ENCODE results near the gene EEF1A2. TPM values are rescaled to one million over a fixed set of nuclear protein-coding genes. Genes with fewer than 3 reads are reported as not detected.

EEF1A2 gene
- total and polyA plus RNA-seq, 4 donors: 0.05 to 0.12 TPM; not detected in 2

DNA sequence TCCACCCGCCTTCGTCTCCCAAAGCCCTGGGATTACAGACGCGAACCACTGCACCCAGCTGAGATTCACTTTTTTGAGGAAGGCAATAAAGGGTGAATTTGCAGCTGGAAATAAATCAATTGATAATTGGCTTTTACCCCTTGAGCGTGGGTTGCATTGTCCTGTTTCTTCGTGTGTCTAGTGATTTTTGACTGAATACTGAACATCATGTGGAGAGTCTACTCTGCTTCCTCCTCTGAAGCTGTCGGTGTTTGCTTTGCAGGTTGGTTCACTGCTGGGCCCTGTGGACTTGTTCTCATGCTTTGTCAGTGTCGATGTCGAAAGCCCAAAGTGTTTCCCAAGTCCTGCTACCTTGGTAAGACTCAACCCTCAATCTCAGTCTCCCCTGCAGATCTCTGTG lies 5.8 kb upstream of the EEF1A2 start:
- TF ChIP-seq, protein P1, sequence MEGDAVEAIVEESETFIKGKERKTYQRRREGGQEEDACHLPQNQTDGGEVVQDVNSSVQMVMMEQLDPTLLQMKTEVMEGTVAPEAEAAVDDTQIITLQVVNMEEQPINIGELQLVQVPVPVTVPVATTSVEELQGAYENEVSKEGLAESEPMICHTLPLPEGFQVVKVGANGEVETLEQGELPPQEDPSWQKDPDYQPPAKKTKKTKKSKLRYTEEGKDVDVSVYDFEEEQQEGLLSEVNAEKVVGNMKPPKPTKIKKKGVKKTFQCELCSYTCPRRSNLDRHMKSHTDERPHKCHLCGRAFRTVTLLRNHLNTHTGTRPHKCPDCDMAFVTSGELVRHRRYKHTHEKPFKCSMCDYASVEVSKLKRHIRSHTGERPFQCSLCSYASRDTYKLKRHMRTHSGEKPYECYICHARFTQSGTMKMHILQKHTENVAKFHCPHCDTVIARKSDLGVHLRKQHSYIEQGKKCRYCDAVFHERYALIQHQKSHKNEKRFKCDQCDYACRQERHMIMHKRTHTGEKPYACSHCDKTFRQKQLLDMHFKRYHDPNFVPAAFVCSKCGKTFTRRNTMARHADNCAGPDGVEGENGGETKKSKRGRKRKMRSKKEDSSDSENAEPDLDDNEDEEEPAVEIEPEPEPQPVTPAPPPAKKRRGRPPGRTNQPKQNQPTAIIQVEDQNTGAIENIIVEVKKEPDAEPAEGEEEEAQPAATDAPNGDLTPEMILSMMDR (IDR thresholded peaks at IDR 0.05; ENCODE audit: low read depth, low read length, missing input control): no peak
- TF ChIP-seq YY1 (IDR thresholded peaks at IDR 0.05): no peak
- TF ChIP-seq RXRA (IDR thresholded peaks at IDR 0.05): no peak
- TF ChIP-seq, protein P2, sequence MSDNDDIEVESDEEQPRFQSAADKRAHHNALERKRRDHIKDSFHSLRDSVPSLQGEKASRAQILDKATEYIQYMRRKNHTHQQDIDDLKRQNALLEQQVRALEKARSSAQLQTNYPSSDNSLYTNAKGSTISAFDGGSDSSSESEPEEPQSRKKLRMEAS (IDR thresholded peaks at IDR 0.05): no peak
- no peak for TF ChIP-seq NR2F2 (IDR thresholded peaks at IDR 0.05)
- 85% methylated on average over 9 of the region's 9 CpGs for WGBS

DNA sequence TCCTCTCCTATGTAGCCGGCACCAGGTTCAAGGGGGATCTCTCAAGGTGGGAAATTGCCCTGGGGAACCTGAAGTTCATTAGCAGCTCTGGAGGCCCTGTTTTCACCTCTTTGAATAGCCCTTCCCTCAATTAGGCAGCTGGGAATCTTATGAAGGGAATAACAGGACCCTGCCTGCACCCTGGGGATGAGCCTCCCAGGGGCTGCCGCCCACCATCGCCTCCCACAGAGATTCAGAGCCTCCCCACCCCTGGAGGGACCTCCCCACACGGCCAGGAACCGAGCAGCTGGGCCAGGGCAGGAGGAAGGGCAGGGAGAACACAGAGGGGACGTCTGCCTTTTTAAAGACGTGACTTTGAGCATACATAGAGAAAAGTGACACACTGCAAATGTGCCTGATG lies 4.6 kb upstream of the EEF1A2 start:
- H3K27ac ChIP-seq (ENCODE audit: low read depth in 1 of 2, low read length in 2 of 2): no peak overlapping the region
- TF ChIP-seq, protein P2 (IDR thresholded peaks at IDR 0.05): no peak
- TF ChIP-seq, protein P1 (IDR thresholded peaks at IDR 0.05; ENCODE audit: low read depth, low read length, missing input control): no peak
- TF ChIP-seq, protein P3, sequence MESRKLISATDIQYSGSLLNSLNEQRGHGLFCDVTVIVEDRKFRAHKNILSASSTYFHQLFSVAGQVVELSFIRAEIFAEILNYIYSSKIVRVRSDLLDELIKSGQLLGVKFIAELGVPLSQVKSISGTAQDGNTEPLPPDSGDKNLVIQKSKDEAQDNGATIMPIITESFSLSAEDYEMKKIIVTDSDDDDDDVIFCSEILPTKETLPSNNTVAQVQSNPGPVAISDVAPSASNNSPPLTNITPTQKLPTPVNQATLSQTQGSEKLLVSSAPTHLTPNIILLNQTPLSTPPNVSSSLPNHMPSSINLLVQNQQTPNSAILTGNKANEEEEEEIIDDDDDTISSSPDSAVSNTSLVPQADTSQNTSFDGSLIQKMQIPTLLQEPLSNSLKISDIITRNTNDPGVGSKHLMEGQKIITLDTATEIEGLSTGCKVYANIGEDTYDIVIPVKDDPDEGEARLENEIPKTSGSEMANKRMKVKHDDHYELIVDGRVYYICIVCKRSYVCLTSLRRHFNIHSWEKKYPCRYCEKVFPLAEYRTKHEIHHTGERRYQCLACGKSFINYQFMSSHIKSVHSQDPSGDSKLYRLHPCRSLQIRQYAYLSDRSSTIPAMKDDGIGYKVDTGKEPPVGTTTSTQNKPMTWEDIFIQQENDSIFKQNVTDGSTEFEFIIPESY (IDR thresholded peaks at IDR 0.05): no peak
- DNase-seq (ENCODE audit: low spot score): no peak
- H3K9me3 ChIP-seq (ENCODE audit: control insufficient read depth in 4 of 4, low read length in 3 of 4): peaks cover 0 to 6% (median 4%) of the 10 kb centered on the region in 4 donors
- H3K4me3 ChIP-seq (ENCODE audit: low read depth in 1 of 3, low read length in 3 of 3): no peak overlapping the region
- H3K9ac ChIP-seq (ENCODE audit: low read depth in 1 of 2, low read length in 2 of 2): no peak overlapping the region
- 48% methylated on average over 7 of the region's 7 CpGs for WGBS
- no peaks in the 10 kb centered on the region for H3K36me3 ChIP-seq (ENCODE audit: control insufficient read depth in 4 of 4, insufficient read depth in 3 of 4, low read depth in 1 of 4, low read length in 3 of 4)
- peaks cover 0 to 3% (median 2%) of the 10 kb centered on the region in 4 donors for H3K4me1 ChIP-seq (ENCODE audit: control insufficient read depth in 4 of 4, insufficient read depth in 4 of 4, low read length in 3 of 4)
- peaks cover 0 to 9% (median 1%) of the 10 kb centered on the region in 4 donors for H3K27me3 ChIP-seq (ENCODE audit: control insufficient read depth in 4 of 4, insufficient read depth in 4 of 4, low read length in 3 of 4)

More for the DNA sequence above, 5.8 kb upstream of the EEF1A2 start:
- H3K4me3 ChIP-seq (ENCODE audit: low read depth in 1 of 3, low read length in 3 of 3): no peak overlapping the region
- H3K36me3 ChIP-seq (ENCODE audit: control insufficient read depth in 4 of 4, insufficient read depth in 3 of 4, low read depth in 1 of 4, low read length in 3 of 4): no peaks in the 10 kb centered on the region
- no peak overlapping the region for H3K27ac ChIP-seq (ENCODE audit: low read depth in 1 of 2, low read length in 2 of 2)
- no peaks in the 10 kb centered on the region for H3K4me1 ChIP-seq (ENCODE audit: control insufficient read depth in 4 of 4, insufficient read depth in 4 of 4, low read length in 3 of 4)
- no peak for DNase-seq (ENCODE audit: low spot score)
- no peak overlapping the region for H3K9ac ChIP-seq (ENCODE audit: low read depth in 1 of 2, low read length in 2 of 2)
- peaks cover 0 to 6% (median 1%) of the 10 kb centered on the region in 4 donors for H3K27me3 ChIP-seq (ENCODE audit: control insufficient read depth in 4 of 4, insufficient read depth in 4 of 4, low read length in 3 of 4)
- peaks cover 0 to 6% (median 4%) of the 10 kb centered on the region in 4 donors for H3K9me3 ChIP-seq (ENCODE audit: control insufficient read depth in 4 of 4, low read length in 3 of 4)

DNA sequence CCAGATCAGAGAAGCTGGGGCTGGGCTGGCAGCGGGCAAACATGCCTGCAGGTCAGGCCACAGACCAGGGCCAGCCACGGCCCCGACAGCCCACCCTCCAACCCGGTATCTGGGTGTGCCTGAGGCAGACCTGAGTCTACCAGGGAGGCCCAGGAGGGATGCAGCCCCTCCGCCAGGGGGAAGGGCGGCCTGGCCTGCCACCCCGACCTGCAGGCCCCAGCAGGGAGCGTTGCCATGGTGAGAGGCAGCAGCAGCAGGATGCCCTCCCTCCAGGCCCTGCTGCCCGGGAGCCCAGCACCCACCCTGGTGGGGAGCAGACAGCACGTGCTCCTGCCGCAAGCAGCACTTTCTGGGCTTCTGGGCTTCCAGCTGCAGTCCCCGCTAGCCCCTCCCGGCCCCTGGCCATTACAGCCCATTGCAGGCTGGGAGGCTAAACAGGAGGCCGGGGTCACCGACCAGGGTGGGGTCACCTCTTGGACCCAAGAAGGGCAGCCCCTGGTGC lies 3.8 kb upstream of the EEF1A2 start:
- 68% methylated on average over 15 of the region's 15 CpGs for WGBS
- DNase-seq (ENCODE audit: low spot score): no peak
- Histone ChIP-seq H3K27ac (ENCODE audit: low read depth in 1 of 2, low read length in 2 of 2) (no peak overlapping the region), H3K4me1 (ENCODE audit: control insufficient read depth in 4 of 4, insufficient read depth in 4 of 4, low read length in 3 of 4) (peaks cover 0 to 6% (median 2%) of the 10 kb centered on the region in 4 donors), H3K36me3 (ENCODE audit: control insufficient read depth in 4 of 4, insufficient read depth in 3 of 4, low read depth in 1 of 4, low read length in 3 of 4) (no peaks in the 10 kb centered on the region), H3K9me3 (ENCODE audit: control insufficient read depth in 4 of 4, low read length in 3 of 4) (peaks cover 0 to 6% (median 4%) of the 10 kb centered on the region in 4 donors), H3K27me3 (ENCODE audit: control insufficient read depth in 4 of 4, insufficient read depth in 4 of 4, low read length in 3 of 4) (peaks cover 0 to 9% (median 2%) of the 10 kb centered on the region in 4 donors), H3K9ac (ENCODE audit: low read depth in 1 of 2, low read length in 2 of 2) (no peak overlapping the region), H3K4me3 (ENCODE audit: low read depth in 1 of 3, low read length in 3 of 3) (no peak overlapping the region)
- TF ChIP-seq, protein P3 (IDR thresholded peaks at IDR 0.05): no peak
- TF ChIP-seq GABPA (IDR thresholded peaks at IDR 0.05 in 1 of 2, conservative IDR thresholded peaks at IDR 0.05 in 1 of 2): no peak
- TF ChIP-seq, protein P4, sequence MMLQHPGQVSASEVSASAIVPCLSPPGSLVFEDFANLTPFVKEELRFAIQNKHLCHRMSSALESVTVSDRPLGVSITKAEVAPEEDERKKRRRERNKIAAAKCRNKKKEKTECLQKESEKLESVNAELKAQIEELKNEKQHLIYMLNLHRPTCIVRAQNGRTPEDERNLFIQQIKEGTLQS (IDR thresholded peaks at IDR 0.05): no peak
- TF ChIP-seq RXRA (IDR thresholded peaks at IDR 0.05): no peak
- no peak for TF ChIP-seq FOXA1 (IDR thresholded peaks at IDR 0.05)
